Ascending aorta (tissue), 2 donors: ENCODE results near the gene SEMA5A. TPM values are rescaled to one million over a fixed set of nuclear protein-coding genes. Genes with fewer than 3 reads are reported as not detected.

Experiments used
- DNase-seq, 2 donors: peaks; one replicate each; pipeline ENCODE4 v3.0.0-alpha.2; 2019; ENCODE audit warnings: low spot score in 2 of 2
- H3K27ac ChIP-seq, 2 donors: fragments of 200-600 bp; sonication (generic); one replicate each; pipeline ENCODE4 v1.5.1; 2016 to 2017; ENCODE audit warnings: mild to moderate bottlenecking in 1 of 2
- H3K27me3 ChIP-seq: fragments of 200-600 bp; sonication (generic); one replicate; pipeline ENCODE4 v1.5.1; 2017
- H3K36me3 ChIP-seq, 2 donors: fragments of 200-600 bp; sonication (generic); one replicate each; pipeline ENCODE4 v1.5.1; 2016
- H3K4me1 ChIP-seq, 2 donors: fragments of 200-600 bp; sonication (generic); one replicate each; pipeline ENCODE4 v1.5.1; 2016 to 2017; ENCODE audit warnings: mild to moderate bottlenecking in 1 of 2
- H3K4me3 ChIP-seq, 2 donors: fragments of 200-600 bp; sonication (generic); one replicate each; pipeline ENCODE4 v1.5.1; 2016 to 2017; ENCODE audit warnings: mild to moderate bottlenecking in 1 of 2
- H3K9me3 ChIP-seq, 2 donors: fragments of 200-600 bp; sonication (generic); one replicate each; pipeline ENCODE4 v1.5.1; 2016
- intact Hi-C: fragments of 100-400 bp; cut with DNase I; formaldehyde crosslinking; loops from one replicate; pipeline ENCODE4 v1.15.1; 2023
- total RNA-seq: library from RNA; depleted of rRNA; stranded (reverse); fragments of >200 nt; gene quantifications from one replicate; pipeline ENCODE4 v1.1.0, GENCODE V29; 2016
- TF ChIP-seq, protein P1 (sequence below), 3 experiments: fragments of 200-600 bp in 2 of 3; fragments of 450-650 bp in 1 of 3; sonication (generic) in 2 of 3; IDR thresholded peaks; one replicate each; pipeline ENCODE4 v1.5.1; 2016 to 2019; ENCODE audit warnings: antibody characterized with exemption in 3 of 3, mild to moderate bottlenecking in 1 of 3, moderate library complexity in 1 of 3

The SEMA5A gene
- total RNA-seq, 1 donor from 2014 or later, result 18.4 TPM

DNA sequence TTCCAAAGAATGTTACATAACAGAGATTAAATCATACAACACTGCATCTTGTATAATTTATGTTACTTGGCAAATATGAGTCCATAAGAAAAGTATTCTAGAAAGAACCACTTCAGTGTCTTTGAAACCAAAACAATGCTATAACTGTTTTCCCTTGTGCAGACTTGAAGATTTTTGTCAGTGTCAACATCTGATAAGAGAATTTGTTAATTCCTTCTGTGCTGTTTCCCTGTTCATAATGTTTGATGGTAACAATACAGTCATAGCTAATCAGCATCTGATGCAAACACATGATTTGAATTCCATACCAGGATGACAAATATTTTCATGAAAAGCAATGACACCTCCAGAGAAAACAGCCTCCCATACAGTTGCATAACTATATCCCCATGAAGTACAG is 306.8 kb downstream of the SEMA5A start:
- intact Hi-C loops, result no loop called here
- H3K27ac ChIP-seq, result no peak overlapping the region
- TF ChIP-seq, protein P1, sequence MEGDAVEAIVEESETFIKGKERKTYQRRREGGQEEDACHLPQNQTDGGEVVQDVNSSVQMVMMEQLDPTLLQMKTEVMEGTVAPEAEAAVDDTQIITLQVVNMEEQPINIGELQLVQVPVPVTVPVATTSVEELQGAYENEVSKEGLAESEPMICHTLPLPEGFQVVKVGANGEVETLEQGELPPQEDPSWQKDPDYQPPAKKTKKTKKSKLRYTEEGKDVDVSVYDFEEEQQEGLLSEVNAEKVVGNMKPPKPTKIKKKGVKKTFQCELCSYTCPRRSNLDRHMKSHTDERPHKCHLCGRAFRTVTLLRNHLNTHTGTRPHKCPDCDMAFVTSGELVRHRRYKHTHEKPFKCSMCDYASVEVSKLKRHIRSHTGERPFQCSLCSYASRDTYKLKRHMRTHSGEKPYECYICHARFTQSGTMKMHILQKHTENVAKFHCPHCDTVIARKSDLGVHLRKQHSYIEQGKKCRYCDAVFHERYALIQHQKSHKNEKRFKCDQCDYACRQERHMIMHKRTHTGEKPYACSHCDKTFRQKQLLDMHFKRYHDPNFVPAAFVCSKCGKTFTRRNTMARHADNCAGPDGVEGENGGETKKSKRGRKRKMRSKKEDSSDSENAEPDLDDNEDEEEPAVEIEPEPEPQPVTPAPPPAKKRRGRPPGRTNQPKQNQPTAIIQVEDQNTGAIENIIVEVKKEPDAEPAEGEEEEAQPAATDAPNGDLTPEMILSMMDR (IDR thresholded peaks at IDR 0.05), result no peak

DNA sequence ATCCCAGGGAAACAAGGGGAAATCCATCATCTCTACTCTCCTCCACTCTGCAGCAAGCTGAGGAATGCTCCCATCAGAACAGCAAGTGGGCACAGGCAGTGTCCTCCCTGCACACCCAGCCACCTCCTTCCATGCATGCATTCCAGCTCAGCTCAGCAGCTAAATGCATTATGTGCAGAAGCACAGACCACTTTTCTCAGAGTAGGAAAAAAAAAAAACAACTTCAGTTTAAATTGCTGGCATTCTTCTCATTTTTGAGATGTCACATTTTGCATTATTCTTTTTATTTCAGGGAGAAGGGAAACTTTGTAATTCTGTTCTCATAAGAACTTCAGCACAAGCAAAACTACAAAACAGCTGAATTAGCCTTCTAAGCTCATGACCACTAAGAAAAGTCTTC is 312.2 kb downstream of the SEMA5A start:
- TF ChIP-seq, protein P1 (IDR thresholded peaks at IDR 0.05), result no peak
- H3K9me3 ChIP-seq, result no peaks in the 10 kb centered on the region
- no peaks in the 10 kb centered on the region for H3K4me1 ChIP-seq
- intact Hi-C loops, result no loop called here
- no peaks in the 10 kb centered on the region for H3K36me3 ChIP-seq
- DNase-seq, result no peak
- H3K27ac ChIP-seq, result no peak overlapping the region
- H3K4me3 ChIP-seq, result no peak overlapping the region
- no peaks in the 10 kb centered on the region for H3K27me3 ChIP-seq

More for the DNA sequence above, 306.8 kb downstream of the SEMA5A start:
- Histone ChIP-seq H3K27me3 (no peaks in the 10 kb centered on the region), H3K4me1 (no peaks in the 10 kb centered on the region), H3K4me3 (no peak overlapping the region), H3K9me3 (no peaks in the 10 kb centered on the region), H3K36me3 (no peaks in the 10 kb centered on the region)
- no peak for DNase-seq

DNA sequence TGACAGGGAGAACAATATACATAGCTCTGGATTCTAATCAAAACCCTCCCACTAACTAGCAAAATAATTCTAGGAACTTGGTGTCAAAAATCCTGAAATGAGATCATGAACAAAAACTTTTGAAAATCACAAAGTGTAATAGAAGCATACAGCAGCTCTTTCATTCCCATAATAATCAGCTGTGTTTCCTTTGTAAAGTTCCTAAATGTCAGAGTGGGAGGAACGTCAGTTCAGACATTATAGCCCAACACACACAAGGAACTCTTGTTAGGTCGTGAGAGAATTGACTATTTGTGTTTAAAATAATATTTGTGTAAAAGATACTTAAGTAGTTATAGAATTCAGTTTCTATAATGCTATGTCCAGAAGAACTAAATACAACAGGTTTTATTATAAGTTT is 312.8 kb downstream of the SEMA5A start:
- no peaks in the 10 kb centered on the region for H3K4me1 ChIP-seq
- no peak overlapping the region for H3K27ac ChIP-seq
- intact Hi-C loops, result no loop called here
- TF ChIP-seq, protein P1 (IDR thresholded peaks at IDR 0.05), result no peak
- H3K4me3 ChIP-seq, result no peak overlapping the region
- H3K9me3 ChIP-seq, result no peaks in the 10 kb centered on the region
- H3K36me3 ChIP-seq, result no peaks in the 10 kb centered on the region
- no peaks in the 10 kb centered on the region for H3K27me3 ChIP-seq
- DNase-seq, result no peak

DNA sequence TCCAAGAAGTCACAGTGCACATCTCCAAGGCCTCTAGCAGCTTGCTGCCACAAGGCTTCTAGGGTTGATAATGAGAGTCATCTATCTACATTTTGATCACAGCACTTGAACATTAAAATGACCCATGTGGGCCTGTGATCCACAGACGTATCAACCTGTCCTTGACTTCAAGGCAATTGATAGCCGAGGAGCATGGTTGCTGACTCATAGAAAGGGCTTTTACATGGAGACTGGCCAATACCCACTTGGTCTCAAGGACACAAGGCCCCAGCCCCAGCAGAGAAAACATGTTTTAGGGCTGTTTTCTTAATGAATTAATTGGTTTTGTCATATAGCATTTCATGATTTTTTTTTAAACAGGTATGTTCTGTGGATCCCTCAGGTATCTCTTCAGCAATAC is 314.0 kb downstream of the SEMA5A start:
- H3K27ac ChIP-seq, result no peak overlapping the region
- H3K27me3 ChIP-seq, result no peaks in the 10 kb centered on the region
- no peaks in the 10 kb centered on the region for H3K36me3 ChIP-seq
- DNase-seq, result no peak
- intact Hi-C loops, result no loop called here
- H3K4me1 ChIP-seq, result no peaks in the 10 kb centered on the region
- no peaks in the 10 kb centered on the region for H3K9me3 ChIP-seq
- H3K4me3 ChIP-seq, result no peak overlapping the region
- TF ChIP-seq, protein P1 (IDR thresholded peaks at IDR 0.05), result no peak

DNA sequence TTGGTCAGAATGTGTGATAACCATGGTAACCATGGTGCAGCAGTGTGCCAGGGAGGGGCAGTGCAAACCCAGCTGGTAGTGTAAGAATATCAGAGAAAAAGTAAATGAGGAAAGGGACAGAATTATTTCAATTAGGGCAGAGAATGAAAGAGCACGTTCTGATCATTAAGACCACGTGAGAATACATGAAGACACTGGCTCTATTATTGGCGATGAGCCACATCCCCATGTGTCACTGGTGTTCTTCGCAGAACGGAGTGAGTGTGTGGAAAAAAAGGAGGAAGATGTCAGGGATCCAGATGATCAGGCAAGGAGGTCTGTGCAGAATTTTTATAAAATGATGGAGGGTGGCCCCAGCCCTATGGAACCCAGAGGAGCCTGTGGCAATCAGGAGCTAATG is 315.5 kb downstream of the SEMA5A start:
- no peaks in the 10 kb centered on the region for H3K36me3 ChIP-seq
- no peaks in the 10 kb centered on the region for H3K27me3 ChIP-seq
- intact Hi-C loops, result no loop called here
- H3K4me1 ChIP-seq, result no peaks in the 10 kb centered on the region
- no peak overlapping the region for H3K4me3 ChIP-seq
- DNase-seq, result no peak
- TF ChIP-seq, protein P1 (IDR thresholded peaks at IDR 0.05), result no peak
- H3K9me3 ChIP-seq, result no peaks in the 10 kb centered on the region
- H3K27ac ChIP-seq, result no peak overlapping the region

DNA sequence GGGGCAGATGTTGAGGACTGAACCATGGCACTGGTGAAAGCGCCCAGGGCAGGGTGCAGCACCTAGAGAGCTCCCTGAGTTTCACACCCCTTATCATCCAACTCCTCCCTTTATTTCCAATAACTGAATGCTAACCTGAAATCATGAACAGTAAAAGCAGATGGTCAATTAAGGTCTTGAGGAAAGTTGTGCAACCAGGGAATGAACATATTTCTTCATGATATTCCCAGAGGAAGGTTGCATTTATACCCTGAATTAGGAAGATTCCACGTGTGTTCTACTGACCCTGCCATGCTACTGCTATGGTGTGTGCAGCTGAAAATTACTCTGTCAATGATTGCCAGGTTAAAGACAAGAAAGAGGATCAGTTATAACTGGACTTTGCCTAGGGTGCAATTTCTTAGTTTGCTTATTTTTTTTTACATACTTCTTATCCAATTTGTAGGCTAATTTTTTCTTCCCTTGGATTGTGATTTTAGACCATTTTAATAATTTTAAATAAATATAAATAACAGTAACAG is 319.8 kb downstream of the SEMA5A start:
- DNase-seq, result no peak
- Histone ChIP-seq H3K27ac (no peak overlapping the region), H3K4me1 (no peaks in the 10 kb centered on the region), H3K4me3 (no peak overlapping the region), H3K9me3 (no peaks in the 10 kb centered on the region), H3K27me3 (no peaks in the 10 kb centered on the region), H3K36me3 (no peaks in the 10 kb centered on the region)
- TF ChIP-seq, protein P1 (IDR thresholded peaks at IDR 0.05), result no peak
- intact Hi-C loops, result no loop called here
